Tibial nerve (tissue), 4 donors: ENCODE results near the gene NDUFAF8.

Source experiments
- EP300 ChIP-seq, 2 donors: sonication (generic); formaldehyde crosslinking; IDR thresholded peaks; one replicate each; pipeline ENCODE4 v1.6.1; 2017; ENCODE audit warnings: antibody characterized with exemption in 2 of 2, mild to moderate bottlenecking in 1 of 2
- TF ChIP-seq, protein P1 (sequence below), 5 experiments: fragments of 200-600 bp in 3 of 5; fragments of 450-650 bp in 2 of 5; sonication (generic) in 3 of 5; IDR thresholded peaks; one replicate each; pipeline ENCODE4 v1.5.1; 2016 to 2019; ENCODE audit warnings: antibody characterized with exemption in 5 of 5, mild to moderate bottlenecking in 3 of 5, moderate library complexity in 2 of 5

DNA sequence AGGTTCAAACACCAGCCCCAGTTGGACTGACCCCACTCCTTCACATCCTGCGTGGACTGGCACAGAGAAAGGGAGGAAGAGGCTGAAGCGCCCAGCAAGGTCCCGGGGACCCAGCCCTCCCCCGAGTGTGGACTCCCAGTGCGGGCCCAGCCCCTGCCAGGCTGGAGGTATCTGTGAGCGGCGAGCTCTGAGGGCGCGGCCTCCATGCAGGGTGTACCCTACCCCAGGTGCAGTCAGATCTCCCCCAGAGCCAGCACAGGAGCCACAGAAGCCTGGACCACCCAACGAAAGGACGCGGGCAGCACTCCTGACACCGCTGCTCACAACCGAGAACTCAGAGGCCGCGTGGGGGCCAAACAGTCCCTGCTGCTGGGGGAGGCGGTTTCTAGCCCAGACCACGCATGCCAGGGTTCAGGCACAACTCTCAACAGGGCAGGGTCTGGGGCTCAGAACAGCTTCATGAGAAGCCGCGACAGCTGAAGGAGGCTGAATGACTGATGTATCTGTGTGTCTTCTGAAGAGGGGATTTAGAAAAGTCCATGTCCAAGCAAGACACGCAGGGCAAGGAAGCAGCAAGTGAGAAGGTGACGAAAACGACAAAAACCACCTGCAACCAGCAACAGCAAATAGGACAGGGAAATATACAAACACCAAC lies 47.5 kb downstream of the NDUFAF8 start:
- TF ChIP-seq, protein P1, sequence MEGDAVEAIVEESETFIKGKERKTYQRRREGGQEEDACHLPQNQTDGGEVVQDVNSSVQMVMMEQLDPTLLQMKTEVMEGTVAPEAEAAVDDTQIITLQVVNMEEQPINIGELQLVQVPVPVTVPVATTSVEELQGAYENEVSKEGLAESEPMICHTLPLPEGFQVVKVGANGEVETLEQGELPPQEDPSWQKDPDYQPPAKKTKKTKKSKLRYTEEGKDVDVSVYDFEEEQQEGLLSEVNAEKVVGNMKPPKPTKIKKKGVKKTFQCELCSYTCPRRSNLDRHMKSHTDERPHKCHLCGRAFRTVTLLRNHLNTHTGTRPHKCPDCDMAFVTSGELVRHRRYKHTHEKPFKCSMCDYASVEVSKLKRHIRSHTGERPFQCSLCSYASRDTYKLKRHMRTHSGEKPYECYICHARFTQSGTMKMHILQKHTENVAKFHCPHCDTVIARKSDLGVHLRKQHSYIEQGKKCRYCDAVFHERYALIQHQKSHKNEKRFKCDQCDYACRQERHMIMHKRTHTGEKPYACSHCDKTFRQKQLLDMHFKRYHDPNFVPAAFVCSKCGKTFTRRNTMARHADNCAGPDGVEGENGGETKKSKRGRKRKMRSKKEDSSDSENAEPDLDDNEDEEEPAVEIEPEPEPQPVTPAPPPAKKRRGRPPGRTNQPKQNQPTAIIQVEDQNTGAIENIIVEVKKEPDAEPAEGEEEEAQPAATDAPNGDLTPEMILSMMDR (IDR thresholded peaks at IDR 0.05): no peak
- no peak for TF ChIP-seq EP300 (IDR thresholded peaks at IDR 0.05)
